ENCODE results near the gene KCTD17.
A peak's percentile ranks its signal among the peaks of the same experiment; 100 is the strongest.

Gene KCTD17

DNA sequence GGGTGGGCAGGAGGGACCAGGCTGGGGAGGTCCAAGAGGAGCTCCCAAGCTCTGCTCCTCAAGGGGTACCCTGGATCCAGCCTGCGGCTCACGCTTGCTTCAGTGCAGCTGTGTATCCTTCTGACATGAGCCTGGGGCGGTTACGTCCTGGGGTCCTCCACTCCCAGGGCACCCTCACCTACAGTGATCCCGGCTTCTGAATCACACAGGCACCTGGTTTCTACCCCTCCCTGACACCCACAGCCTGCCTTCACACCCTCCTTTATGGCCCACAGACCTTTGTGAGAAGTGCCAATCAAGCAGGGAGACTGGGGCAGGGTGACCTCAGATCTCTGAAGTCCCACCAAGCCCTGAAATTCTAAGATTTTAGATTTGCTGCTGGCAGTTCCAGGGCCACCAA is 30.5 kb upstream of the KCTD17 start:
- DNase-seq = no peak

DNA sequence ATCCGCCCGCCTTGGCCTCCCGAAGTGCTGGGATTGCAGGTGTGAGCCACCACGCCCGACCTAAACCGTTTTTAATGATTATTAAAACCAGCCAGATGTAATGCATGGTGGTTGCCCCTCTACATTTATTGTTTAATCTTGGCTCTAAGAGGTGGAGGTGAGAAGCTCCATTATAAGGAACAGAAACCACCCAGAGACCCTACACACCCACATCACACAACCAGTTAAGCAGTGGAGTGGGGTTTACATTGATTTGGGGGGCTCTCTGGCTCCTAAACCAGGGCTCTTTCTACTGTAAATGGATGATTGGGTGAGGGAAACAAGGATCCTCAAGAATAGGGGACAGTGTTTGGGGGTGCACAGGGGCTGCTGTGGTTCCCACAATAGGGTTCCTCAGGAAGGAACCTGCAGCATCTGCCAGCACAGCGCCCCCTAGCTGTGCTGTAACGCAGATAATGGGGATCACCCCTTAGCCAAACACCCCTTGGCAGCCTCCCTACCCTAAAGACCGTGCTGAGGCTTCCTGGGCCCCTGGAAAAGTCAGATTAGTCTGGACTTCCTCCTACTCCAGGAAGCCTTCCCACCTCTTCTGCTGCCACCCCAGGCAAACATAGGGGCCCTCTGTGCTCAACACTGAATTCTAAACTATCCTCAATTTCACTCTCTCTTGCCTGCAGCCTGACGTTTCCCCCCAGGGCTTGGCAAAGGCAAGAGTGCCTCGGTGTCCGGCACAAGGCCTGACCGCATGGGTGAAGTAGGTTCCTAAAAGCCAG is 29.6 kb upstream of the KCTD17 start:
- DNase-seq = no peak

DNA sequence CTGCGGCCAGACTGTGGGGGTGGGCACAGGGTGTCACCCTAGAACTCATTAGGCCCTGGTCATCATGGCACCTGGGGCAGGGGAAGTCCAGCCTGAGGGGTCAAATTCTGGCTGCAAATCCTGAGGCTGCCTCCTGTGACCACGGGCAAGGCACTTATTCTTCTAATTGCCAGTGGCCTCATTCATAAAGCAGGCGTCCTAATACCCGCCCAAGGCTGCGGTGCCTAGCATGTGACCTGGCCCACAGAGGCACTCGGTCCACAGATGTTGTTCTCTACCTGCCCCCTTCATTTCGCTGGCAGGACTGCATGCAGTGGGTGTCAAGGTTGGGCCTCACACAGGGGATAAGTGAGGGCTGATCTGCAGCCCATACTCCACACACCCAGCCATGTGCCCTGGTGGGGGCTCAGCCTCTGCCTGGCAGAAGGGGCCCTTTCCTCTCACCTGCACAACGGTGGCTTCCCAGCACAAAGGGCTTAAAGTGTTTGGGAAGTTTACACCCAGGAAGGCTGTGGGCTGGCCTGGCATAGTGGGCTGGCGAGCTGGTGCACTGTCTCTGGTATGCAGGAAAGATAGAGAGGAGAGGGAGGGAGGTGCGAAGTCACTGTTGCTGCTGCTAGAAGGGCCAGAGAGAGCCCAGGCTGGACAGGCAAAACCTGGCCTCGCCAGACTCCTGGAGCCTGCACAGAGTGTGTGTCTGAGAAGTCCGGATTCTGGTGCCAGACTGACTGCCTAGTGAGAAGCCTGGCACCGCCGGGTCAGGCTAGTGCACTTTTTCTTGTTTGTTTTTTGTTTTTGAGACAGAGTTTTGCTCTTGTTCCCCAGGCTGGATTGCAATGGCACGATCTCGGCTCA is 28.8 kb upstream of the KCTD17 start:
- DNase-seq = no peak

DNA sequence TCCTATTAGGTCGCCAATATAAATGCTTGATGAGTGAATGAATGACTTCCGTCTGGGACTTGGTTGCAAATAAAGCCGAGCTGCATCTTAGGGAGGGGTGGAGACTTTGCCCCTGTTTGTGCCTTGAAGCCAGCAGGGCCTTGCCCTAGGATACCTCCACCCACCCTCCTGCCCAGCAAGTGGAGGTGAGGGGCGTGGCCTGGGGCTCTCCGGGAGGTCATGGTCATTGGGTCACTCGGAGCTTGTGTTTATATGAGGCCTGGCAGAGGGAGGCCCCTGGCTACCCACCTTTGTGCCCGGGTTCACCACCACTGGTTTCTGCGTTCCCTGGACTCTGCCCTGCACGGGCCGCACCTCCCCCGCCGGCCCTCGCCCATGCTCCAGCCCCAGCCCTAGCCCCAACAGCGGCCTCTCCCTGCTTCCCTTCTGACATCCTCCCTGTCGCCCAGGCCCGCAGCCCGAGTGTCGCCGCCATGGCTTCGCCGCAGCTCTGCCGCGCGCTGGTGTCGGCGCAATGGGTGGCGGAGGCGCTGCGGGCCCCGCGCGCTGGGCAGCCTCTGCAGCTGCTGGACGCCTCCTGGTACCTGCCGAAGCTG is 27.7 kb upstream of the KCTD17 start:
- no peak for DNase-seq

DNA sequence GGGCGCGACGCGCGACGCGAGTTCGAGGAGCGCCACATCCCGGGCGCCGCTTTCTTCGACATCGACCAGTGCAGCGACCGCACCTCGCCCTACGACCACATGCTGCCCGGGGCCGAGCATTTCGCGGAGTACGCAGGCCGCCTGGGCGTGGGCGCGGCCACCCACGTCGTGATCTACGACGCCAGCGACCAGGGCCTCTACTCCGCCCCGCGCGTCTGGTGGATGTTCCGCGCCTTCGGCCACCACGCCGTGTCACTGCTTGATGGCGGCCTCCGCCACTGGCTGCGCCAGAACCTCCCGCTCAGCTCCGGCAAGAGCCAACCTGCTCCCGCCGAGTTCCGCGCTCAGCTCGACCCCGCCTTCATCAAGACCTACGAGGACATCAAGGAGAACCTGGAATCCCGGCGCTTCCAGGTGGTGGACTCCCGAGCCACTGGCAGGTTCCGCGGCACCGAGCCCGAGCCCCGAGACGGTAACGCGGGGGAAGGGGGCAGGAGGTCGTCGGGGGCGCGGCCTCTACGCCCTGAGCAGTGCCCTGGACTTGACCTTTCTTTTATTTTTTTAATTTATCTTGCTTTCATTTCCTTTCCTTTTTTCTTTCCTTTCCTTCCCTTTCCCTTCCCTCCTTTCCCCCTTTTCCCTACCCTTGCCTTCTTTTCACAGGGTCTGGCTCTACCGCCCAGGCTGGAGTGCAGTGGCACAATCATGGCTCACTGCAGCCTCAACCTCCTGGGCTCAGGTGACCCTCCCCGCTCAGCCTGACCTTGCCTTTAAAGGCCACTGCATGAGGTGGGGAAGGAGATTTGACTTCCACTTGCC is 27.0 kb upstream of the KCTD17 start:
- no peak for DNase-seq

DNA sequence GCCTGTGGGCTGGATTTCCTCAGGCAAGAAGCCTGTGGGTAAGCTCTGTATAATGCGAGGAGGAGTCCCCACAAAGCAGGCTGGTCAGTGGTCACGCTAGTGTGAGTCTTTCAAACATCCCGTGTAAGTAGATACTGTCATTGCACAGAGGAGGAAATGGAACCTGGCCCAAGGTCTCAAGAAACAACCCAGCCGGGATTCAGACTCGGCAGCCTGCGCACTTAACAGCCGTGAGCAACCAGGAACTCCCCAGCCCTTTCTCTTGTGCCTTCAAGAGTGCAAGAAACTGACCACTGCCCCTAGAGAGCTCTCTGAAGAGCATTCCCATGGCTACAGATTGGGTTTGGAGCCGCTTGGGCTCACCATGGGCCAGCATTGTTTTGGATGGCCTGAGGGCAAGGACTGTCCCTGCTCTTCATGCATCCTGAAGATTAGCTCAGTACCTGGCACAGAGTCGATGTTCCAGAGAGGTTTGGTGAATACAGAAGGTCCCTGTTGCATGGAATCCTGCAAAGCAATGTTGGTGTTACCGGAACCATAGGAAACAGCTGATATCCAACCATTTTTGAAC is 26.0 kb upstream of the KCTD17 start:
- no peak for DNase-seq

DNA sequence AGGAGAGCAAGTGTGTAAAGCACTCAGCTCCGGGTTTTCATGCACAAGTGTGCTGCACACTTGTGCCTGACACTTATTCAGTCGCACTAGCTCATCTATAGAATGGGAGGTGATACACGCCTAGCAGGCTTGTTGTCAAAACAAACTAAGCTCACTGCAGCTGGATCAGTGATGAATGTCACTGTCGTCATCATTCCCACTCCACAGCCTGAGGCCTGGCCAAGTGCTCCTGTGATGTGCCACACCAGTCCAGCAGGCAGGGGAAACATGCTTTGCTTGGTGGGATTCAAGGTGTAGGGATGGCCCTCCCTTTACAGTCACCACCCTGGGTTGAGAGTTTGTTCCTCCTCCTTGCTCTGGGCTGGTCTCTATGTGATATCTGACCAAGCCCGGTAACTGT is 25.2 kb upstream of the KCTD17 start:
- no peak for DNase-seq

DNA sequence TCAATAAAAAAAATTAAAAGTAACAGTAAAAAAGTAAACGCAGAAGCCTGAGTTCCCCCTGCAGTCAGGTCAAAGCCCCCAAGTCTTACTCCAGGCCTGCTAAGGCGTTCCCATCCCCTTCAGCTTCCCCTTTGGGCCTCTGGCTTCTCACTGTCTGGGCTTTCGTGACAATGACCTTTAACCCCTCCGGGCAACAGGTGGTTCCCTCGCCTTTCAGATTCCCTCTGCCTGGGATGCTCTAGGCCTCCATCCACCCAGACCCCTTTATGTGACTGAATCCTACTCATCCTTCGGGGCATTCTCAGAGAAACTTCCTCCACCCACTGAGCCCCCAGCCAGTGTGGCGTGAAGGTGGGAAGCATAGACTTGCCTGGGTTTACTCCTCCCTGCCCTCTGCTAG is 24.0 kb upstream of the KCTD17 start:
- DNase-seq = no peak

DNA sequence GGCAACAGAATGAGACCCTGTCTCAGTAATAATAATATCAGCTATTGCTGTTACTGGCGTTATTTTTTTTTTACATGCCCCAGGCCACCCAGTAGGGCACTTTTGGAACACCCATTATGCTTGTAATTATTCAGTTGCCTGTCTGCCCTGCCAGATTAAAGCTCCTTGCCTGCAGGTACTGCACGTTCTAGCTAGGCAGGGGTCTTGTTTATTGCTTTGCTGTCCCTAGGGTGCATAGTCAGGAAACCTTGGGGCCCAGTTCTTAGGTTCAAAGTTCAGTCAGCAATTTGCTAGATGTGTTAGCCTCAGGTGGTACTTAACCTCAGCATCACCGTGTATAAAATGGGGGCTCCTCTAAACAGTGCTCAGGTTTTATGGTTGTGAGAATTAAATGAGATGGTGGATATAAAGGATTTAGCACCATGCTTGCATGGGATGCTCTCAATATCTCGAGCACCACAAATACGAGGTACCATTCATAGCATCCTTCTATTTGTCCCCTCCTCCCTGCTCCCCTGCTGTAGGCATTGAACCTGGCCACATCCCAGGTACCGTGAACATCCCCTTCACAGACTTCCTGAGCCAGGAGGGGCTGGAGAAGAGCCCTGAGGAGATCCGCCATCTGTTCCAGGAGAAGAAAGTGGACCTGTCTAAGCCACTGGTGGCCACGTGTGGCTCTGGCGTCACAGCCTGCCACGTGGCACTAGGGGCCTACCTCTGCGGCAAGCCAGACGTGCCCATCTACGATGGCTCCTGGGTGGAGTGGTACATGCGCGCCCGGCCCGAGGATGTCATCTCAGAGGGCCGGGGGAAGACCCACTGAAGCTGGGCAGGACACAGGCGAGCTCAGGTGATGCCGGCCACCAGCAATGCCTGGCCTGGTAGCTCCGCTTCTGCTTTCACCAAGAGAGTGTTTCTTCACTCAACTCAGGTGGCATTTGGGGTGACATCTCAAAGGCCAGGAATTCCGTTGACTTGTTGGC is 22.6 kb upstream of the KCTD17 start:
- no peak for DNase-seq

- no peak for DNase-seq
These were observed 20.8 kb upstream of the KCTD17 start for GRCh38 chr22:37030560-37031281.

- no peak for DNase-seq
These were observed 19.4 kb upstream of the KCTD17 start for GRCh38 chr22:37032134-37032534.

- DNase-seq = peak; percentile 69
These were observed 18.7 kb upstream of the KCTD17 start for GRCh38 chr22:37032535-37033460.

DNA sequence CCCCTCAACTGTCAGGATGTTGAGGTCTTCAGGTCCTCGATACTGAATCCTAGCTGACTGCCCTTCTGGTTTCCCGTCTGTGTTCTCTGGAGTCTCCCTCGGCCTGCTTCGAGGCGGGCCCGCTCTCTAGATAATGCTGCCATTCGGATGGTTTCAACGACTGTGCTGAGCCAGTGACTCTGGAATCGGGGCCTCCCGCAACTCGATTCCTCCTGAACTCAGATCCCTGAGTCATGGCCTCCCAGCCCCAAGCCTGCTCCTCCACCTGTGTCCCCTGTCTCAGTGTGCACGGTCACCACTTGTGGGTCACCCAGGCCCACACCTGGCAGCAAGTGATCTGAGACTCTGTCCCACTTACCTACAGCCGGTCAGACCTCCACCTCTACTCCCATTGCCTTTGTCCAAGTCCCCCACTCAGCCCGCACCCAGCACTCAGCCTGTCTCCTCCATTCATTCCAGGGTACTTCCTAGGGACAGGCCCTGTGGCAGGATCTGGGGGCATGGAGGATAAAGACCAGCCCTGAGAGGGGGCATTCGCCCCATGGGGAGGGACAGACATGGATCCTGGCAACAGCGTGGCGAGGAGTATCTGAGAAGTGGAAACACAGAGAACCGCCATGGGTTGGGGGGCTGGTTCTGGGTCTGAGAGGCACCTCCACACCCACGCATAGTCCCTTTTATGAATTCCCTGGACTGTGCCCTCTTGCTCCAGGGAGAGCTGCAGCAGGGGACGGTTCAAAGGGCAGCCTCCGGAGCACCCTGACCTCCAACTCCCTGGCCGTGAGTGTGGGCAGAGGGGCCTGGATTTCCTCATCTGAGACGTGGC is 17.7 kb upstream of the KCTD17 start:
- DNase-seq = no peak

DNA sequence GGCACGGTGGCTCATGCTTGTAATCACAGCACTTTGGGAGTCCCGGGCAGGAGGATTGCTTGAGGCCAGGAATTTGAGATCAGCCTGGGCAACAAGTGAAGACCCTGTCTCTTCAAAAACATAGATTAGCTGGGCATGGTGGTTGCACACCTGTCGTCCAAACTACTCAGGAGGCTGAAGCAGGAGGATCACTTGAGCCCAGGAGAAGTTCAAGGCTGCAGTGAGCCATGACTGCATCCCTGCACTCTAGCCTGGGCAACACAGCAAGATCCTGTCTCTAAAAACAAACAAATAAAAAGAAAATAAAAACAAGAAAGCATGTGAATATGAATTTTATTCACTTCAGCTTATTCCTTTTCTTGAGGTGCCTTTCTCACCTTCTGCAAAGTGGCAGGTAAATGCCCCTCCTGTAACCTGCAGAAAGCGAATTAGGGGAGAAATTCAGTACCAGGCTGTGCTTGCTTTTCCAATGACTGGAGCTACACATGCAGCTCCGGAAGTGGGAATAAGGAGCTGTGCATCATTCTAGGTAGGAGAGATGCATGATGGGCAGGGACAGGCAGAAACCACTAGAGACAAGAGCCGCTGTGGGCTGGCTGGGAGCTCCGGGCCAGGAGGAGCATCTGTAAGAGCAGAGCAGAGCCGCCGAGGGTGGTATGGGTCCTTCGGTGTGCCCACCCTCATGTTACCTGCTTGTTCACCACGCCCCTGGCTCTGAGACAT is 14.7 kb upstream of the KCTD17 start:
- DNase-seq = no peak

DNA sequence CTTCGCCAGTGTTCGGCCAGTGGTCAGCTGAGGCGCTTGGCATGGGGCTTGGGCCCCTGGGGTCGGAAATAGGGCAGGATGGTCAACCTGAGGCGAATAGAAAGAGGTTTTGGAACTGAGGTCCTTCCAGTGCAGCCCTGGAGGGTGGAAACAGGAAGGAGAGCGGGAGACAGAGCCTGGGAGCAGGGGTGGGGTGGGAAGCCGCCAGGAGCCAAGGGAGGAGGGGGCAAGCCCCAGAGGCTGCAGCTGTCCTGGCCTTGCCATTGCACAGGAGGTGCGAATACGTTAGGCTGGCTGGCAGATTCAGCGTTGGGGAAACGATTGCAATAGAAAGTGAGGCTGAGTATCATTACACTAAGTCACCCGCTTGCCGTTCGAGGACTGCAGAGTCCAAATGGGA is 13.9 kb upstream of the KCTD17 start:
- DNase-seq = no peak

GRCh38 chr22:37039466-37039865 is 12.1 kb upstream of the KCTD17 start:
- DNase-seq = no peak

GRCh38 chr22:37043209-37043827 is 8.2 kb upstream of the KCTD17 start:
- no peak for DNase-seq

Measured in islet precursor cell (in vitro differentiated cells).